OCI-LY7 (cell line): Measurements from ENCODE around the gene PIK3R6.

Experiments used
- CTCF ChIP-seq: fragments of 200-600 bp; sonication (generic); conservative IDR thresholded peaks from 2 replicates; pipeline ENCODE4 v1.5.1; 2014; ENCODE audit warnings: mild to moderate bottlenecking, antibody characterized with exemption, low read length, moderate library complexity, mixed read lengths
- EZH2phosphoT487 ChIP-seq: fragments of 200-600 bp; sonication (generic); IDR thresholded peaks from 2 replicates; pipeline ENCODE4 v1.6.1; 2018; ENCODE audit warnings: low read depth, borderline replicate concordance, mild to moderate bottlenecking, mixed run types, antibody characterized with exemption, low read length, moderate library complexity, mixed read lengths

- no peak for TF ChIP-seq EZH2phosphoT487
- TF ChIP-seq CTCF, result no peak
Measured at GRCh38 chr17:8916466-8916865, 49.0 kb upstream of the PIK3R6 start.
